Adrenal gland (tissue), 12 donors: ENCODE results near the gene ASMT. TPM values are rescaled to one million over a fixed set of nuclear protein-coding genes. Genes with fewer than 3 reads are reported as not detected.

Experiments used
- DNase-seq, 7 donors: peaks; one replicate each; pipeline ENCODE4 v3.0.0-alpha.2; 2019 to 2020
- H3K27ac ChIP-seq, 5 donors: fragments of 200-600 bp; sonication (generic) in 4 of 5; 1 replicate in 3 of 5; 2 replicates in 2 of 5; pipeline versions ENCODE4 v1.5.1 to v1.8.0; 2016 to 2020; ENCODE audit warnings: mild to moderate bottlenecking in 1 of 5
- H3K27me3 ChIP-seq: fragments of 200-600 bp; 2 replicates; pipeline ENCODE4 v1.8.0; 2021
- H3K36me3 ChIP-seq, 2 donors: fragments of 200-600 bp; replicated peaks in 1 of 2; 1 replicate in 1 of 2; 2 replicates in 1 of 2; pipeline versions ENCODE4 v1.5.1 to v1.8.0; 2018 to 2022
- H3K4me1 ChIP-seq, 2 donors: fragments of 200-600 bp; replicated peaks in 1 of 2; 1 replicate in 1 of 2; 2 replicates in 1 of 2; pipeline versions ENCODE4 v1.5.1 to v1.8.0; 2018 to 2021
- H3K4me3 ChIP-seq, 4 donors: fragments of 200-600 bp; sonication (generic) in 3 of 4; one replicate each; pipeline ENCODE4 v1.5.1; 2016 to 2018
- H3K9me3 ChIP-seq, 3 donors: fragments of 200-600 bp; sonication (generic) in 1 of 3; replicated peaks in 1 of 3; 1 replicate in 2 of 3; 2 replicates in 1 of 3; pipeline versions ENCODE4 v1.5.1 to v1.8.0; 2016 to 2021
- POLR2A ChIP-seq, 2 donors: fragments of 450-650 bp; IDR thresholded peaks; one replicate each; pipeline ENCODE4 v1.6.1; 2017; ENCODE audit warnings: antibody characterized with exemption in 2 of 2, mild to moderate bottlenecking in 2 of 2, moderate library complexity in 1 of 2
- WGBS, 4 donors: extraction: QIAGEN DNeasy Blood & Tissue Kit in 2 of 4; methylation state at CpG; one replicate each; pipeline versions ENCODE4 v1.1.5 to v1.1.7; 2013 to 2017; 5-methylcytosine and 5-hydroxymethylcytosine counted together
- intact Hi-C, 2 donors: fragments of 100-400 bp; cut with DNase I; formaldehyde crosslinking; loops; one replicate each; pipeline versions ENCODE4 v1.14.1 to v1.15.0; 2022 to 2023
- polyA plus RNA-seq, 3 donors: library from polyadenylated mRNA; stranded (reverse); fragments of 200-250 nt in 2 of 3; fragments of 350-450 nt in 1 of 3; fragmentation: Illumina TruSeq in 1 of 3; extraction: RNeasy Lipid Tissue Mini Kit (QIAGEN cat#74804) in 1 of 3; gene quantifications; one replicate each; pipeline ENCODE4 v1.2.3, GENCODE V29; 2013 to 2014
- total RNA-seq, 9 donors: library from RNA; depleted of rRNA in 4 of 9; stranded (reverse); fragments of >200 nt in 4 of 9; fragments of 120-200 nt in 1 of 9; fragmentation: NEBNext Ultra II Directional in 1 of 9; extraction: Animal tissue kit (Norgen Biotek cat#: 25700) in 1 of 9; gene quantifications; one replicate each; pipeline versions ENCODE4 v1.1.0 to v1.2.4, GENCODE V29; 2013 to 2023
- TF ChIP-seq, protein P1 (sequence below), 6 experiments: fragments of 450-650 bp in 4 of 6; fragments of 200-600 bp in 2 of 6; sonication (generic) in 1 of 6; IDR thresholded peaks; 1 replicate in 5 of 6; 2 replicates in 1 of 6; pipeline versions ENCODE4 v1.5.1 to v1.8.0; 2016 to 2021; ENCODE audit warnings: antibody characterized with exemption in 6 of 6, mild to moderate bottlenecking in 2 of 6, moderate library complexity in 1 of 6
- donor health status: healthy with polysubstance abuse.
- donor health status: Bipolar disorder and iron deficiency.
- donor health status: DM: yes; HTN: yes; CAD: no.
- donor health status: DM: no; HTN: no; CAD: no.
- donor health status: DM: no; HTN: no; CAD: no.
- donor health status: DM: yes; HTN: yes; CAD: no.

The ASMT gene
- total and polyA plus RNA-seq, 12 donors = 0.18 to 6.7 (median 0.74) TPM; not detected in 5

DNA sequence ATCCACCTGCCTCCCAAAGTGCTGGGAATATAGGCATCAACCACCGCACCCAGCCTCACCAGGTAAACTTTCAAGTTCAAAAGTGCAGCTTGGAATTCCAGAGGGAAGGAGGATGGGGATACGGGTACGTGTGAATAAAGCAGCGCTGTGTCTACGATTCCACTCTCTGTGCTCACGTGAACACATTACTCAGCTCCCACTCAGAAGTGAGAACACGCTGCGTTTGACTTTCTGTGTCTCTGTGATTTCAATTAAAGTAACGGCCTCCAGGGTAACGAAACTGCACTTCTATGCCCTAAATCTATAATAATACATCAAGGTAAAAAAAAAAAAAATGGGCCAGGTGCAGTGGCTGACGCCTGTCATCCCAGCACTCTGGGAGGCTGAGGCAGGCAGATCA, 8.4 kb upstream of the ASMT start:
- no peaks in the 10 kb centered on the region for H3K4me1 ChIP-seq
- H3K27ac ChIP-seq = no peak overlapping the region
- no peaks in the 10 kb centered on the region for H3K9me3 ChIP-seq
- H3K4me3 ChIP-seq = no peak overlapping the region
- TF ChIP-seq, protein P1, sequence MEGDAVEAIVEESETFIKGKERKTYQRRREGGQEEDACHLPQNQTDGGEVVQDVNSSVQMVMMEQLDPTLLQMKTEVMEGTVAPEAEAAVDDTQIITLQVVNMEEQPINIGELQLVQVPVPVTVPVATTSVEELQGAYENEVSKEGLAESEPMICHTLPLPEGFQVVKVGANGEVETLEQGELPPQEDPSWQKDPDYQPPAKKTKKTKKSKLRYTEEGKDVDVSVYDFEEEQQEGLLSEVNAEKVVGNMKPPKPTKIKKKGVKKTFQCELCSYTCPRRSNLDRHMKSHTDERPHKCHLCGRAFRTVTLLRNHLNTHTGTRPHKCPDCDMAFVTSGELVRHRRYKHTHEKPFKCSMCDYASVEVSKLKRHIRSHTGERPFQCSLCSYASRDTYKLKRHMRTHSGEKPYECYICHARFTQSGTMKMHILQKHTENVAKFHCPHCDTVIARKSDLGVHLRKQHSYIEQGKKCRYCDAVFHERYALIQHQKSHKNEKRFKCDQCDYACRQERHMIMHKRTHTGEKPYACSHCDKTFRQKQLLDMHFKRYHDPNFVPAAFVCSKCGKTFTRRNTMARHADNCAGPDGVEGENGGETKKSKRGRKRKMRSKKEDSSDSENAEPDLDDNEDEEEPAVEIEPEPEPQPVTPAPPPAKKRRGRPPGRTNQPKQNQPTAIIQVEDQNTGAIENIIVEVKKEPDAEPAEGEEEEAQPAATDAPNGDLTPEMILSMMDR (IDR thresholded peaks at IDR 0.05) = no peak
- TF ChIP-seq POLR2A (IDR thresholded peaks at IDR 0.05) = no peak
- H3K36me3 ChIP-seq = peaks cover 0 to 19% of the 10 kb centered on the region in 2 donors
- 93 to 97% (median 95%) methylated on average over 11 of the region's 11 CpGs for WGBS, 4 donors
- no peak for DNase-seq
- no peaks in the 10 kb centered on the region for H3K27me3 ChIP-seq
- intact Hi-C loops = no loop called here

DNA sequence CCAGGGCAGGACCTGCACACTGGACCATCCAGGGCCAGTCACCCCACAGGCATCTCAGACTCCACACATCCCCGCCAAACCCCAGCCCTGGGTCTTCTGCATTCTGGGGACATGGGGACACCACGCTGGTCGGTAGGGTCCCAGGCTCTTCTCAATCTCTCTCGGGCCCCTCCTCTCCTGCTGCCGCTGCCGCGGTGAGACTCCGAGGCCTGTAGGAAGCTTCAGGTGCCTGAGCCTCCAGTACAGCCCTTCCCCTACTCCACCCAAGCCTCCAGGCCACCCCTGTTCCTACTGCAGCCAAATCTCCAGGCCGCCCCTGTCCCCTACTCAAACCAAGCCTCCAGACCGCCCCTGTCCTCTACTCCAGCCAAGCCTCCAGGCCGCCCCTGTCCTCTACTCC, 5.5 kb upstream of the ASMT start:
- Histone ChIP-seq H3K9me3 (no peaks in the 10 kb centered on the region), H3K4me3 (no peak overlapping the region), H3K27ac (no peak overlapping the region), H3K4me1 (no peaks in the 10 kb centered on the region), H3K36me3 (no peaks in the 10 kb centered on the region), H3K27me3 (no peaks in the 10 kb centered on the region)
- DNase-seq = no peak
- TF ChIP-seq, protein P1 (IDR thresholded peaks at IDR 0.05) = no peak
- TF ChIP-seq POLR2A (IDR thresholded peaks at IDR 0.05) = no peak
- 91 to 96% (median 93%) methylated on average over 10 of the region's 11 CpGs for WGBS, 4 donors
- intact Hi-C loops = no loop called here

DNA sequence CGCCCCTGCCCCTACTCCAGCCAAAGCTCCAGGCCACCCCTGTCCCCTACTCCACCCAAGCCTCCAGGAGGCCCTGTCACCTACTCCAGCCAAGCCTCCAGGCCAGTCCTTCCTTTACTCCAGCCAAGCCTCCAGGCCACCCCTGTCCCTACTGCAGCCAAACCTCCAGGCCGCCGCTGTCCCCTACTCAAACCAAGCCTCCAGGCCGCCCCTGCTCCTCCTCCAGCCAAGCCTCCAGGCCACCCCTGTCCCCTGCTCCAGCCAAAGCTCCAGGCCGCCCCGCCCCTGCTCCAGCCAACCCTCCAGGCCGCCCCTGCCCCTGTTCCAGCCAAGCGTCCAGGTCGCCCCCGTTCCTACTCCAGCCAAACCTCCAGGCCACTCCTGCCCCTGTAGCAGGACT, 5.1 kb upstream of the ASMT start:
- intact Hi-C loops = no loop called here
- TF ChIP-seq, protein P1 (IDR thresholded peaks at IDR 0.05) = no peak
- no peak for TF ChIP-seq POLR2A (IDR thresholded peaks at IDR 0.05)
- Histone ChIP-seq H3K36me3 (no peaks in the 10 kb centered on the region), H3K9me3 (no peaks in the 10 kb centered on the region), H3K27ac (no peak overlapping the region), H3K4me3 (no peak overlapping the region), H3K4me1 (no peaks in the 10 kb centered on the region), H3K27me3 (no peaks in the 10 kb centered on the region)
- WGBS, 4 donors = 80 to 95% (median 88%) methylated on average over 4 to 10 of the region's 10 CpGs
- DNase-seq = no peak

DNA sequence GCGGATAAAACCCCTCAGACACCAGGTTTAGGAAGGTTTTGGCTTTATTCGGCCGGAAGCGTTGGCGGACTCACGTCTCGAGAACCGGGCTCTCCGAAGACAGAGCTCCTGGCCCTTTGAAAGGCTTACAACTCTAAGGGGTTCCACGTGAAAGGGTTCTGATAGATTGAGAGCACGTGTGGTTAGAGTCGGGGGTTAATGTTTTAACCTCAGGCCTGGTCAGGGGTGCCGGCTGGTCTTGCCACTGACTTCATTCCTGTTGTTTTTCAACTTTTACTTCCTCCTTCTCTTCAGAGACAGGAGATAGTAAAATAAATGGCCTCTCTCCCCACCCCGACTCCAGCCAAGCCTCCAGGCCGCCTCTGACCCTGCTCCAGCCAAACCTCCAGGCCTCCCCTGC, 4.7 kb upstream of the ASMT start:
- Histone ChIP-seq H3K4me3 (no peak overlapping the region), H3K27me3 (no peaks in the 10 kb centered on the region), H3K9me3 (no peaks in the 10 kb centered on the region), H3K27ac (no peak overlapping the region), H3K4me1 (no peaks in the 10 kb centered on the region), H3K36me3 (no peaks in the 10 kb centered on the region)
- no peak for TF ChIP-seq POLR2A (IDR thresholded peaks at IDR 0.05)
- TF ChIP-seq, protein P1 (IDR thresholded peaks at IDR 0.05) = no peak
- intact Hi-C loops = no loop called here
- DNase-seq = no peak
- WGBS, 4 donors = 55 to 83% (median 78%) methylated on average over 6 to 15 of the region's 15 CpGs
